K562 (cell line): ENCODE measurements around the gene SYTL5. TPM values are rescaled to one million over a fixed set of nuclear protein-coding genes. Genes with fewer than 3 reads are reported as not detected.

Experiments used
- ATAC-seq: fragments of 200-7000 bp; cut with Tn5 transposase; 3 replicates; pipeline ENCODE4 v1.9.1; 2020; ENCODE audit warnings: moderate library complexity
- BruUV-seq: library from RNA; stranded (reverse); fragments of 400-500 nt; replicated peaks from 2 replicates; lab custom pipeline; 2021; lab: Mats Ljungman, UMichigan
- CTCF ChIA-PET: fragments of 300-600 bp; formaldehyde crosslinking; extraction: SDS; loops from one replicate; lab custom pipeline; 2021; ENCODE audit warnings: low intra/inter-chr PET ratio; lab: Yijun Ruan, JAX
- POLR2A ChIA-PET: fragments of 300-600, 350-650 bp; sonication (Branson Sonifier 250); formaldehyde crosslinking; extraction: SDS; loops from one replicate; lab custom pipeline; 2021; ENCODE audit warnings: antibody characterized with exemption, inconsistent platforms; lab: Yijun Ruan, JAX
- DNase-seq, 4 experiments: peaks; one replicate each; pipeline versions ENCODE4 v3.0.0 to v3.0.0-alpha.2; 2011 to 2018; ENCODE audit warnings: low spot score in 3 of 4, mixed read lengths in 3 of 4; ENCODE audit errors: extremely low read depth in 1 of 4
- FAIRE-seq: peaks from 2 replicates; lab custom pipeline; 2011; peaks lifted over from hg19 to GRCh38; lab: Jason Lieb, UNC
- H2AFZ ChIP-seq: 2 replicates; pipeline ENCODE4 v1.6.0; 2011; ENCODE audit warnings: low read depth, low read length, control low read depth, inconsistent platforms
- H3K27ac ChIP-seq: fragments of 200-600 bp; 3 replicates; pipeline ENCODE4 v1.8.0; 2011; ENCODE audit warnings: low read depth, mild to moderate bottlenecking, control low read depth, inconsistent platforms, low read length, moderate library complexity, mixed read lengths; ENCODE audit errors: extremely low read depth
- H3K27me3 ChIP-seq, 2 experiments: fragments of 300-600 bp in 1 of 2; 2 replicates in 1 of 2; 3 replicates in 1 of 2; pipeline versions ENCODE4 v1.6.0 to v1.8.0; 2011; ENCODE audit warnings: inconsistent platforms in 2 of 2, low read length in 2 of 2, mild to moderate bottlenecking in 1 of 2, mixed read lengths in 1 of 2, moderate library complexity in 1 of 2; ENCODE audit not compliant: control insufficient read depth in 2 of 2, insufficient read depth in 2 of 2
- H3K36me3 ChIP-seq: fragments of 300-600 bp; 3 replicates; pipeline ENCODE4 v1.8.0; 2011; ENCODE audit warnings: mild to moderate bottlenecking, low read length, inconsistent platforms; ENCODE audit not compliant: control insufficient read depth, insufficient read depth
- H3K4me1 ChIP-seq, 2 experiments: fragments of 200-600 bp in 1 of 2; replicated peaks in 1 of 2; 2 replicates in 1 of 2; 3 replicates in 1 of 2; pipeline versions ENCODE4 v1.5.1 to v1.8.0; 2011; ENCODE audit warnings: inconsistent platforms in 2 of 2, low read length in 2 of 2, mild to moderate bottlenecking in 1 of 2, mixed read lengths in 1 of 2, moderate library complexity in 1 of 2; ENCODE audit not compliant: control insufficient read depth in 2 of 2, insufficient read depth in 2 of 2
- H3K4me2 ChIP-seq: 2 replicates; pipeline ENCODE4 v1.6.1; 2011; ENCODE audit warnings: low read length, control low read depth, inconsistent platforms, mixed read lengths; ENCODE audit not compliant: insufficient read depth
- H3K4me3 ChIP-seq: fragments of 200-600 bp; sonication (generic), shearing (Covaris generic); 2 replicates; pipeline ENCODE4 v1.5.1; 2016; ENCODE audit warnings: control low read depth, inconsistent platforms
- H3K79me2 ChIP-seq: fragments of 200-600 bp; 3 replicates; pipeline ENCODE4 v1.8.0; 2011; ENCODE audit warnings: low read length, inconsistent platforms; ENCODE audit not compliant: control insufficient read depth, insufficient read depth
- H3K9ac ChIP-seq, 2 experiments: 2 replicates each; pipeline versions ENCODE4 v1.6.0 to v1.6.1; 2011; ENCODE audit warnings: low read depth in 2 of 2, low read length in 2 of 2, control low read depth in 1 of 2, inconsistent platforms in 1 of 2, mild to moderate bottlenecking in 1 of 2, mixed read lengths in 1 of 2; ENCODE audit not compliant: insufficient read depth in 1 of 2
- H3K9me1 ChIP-seq: one replicate; pipeline ENCODE4 v1.6.0; 2011; ENCODE audit warnings: inconsistent platforms, mild to moderate bottlenecking, low read length, moderate library complexity; ENCODE audit not compliant: control insufficient read depth, insufficient read depth
- H3K9me3 ChIP-seq: replicated peaks from 2 replicates; pipeline ENCODE4 v1.5.1; 2011; ENCODE audit warnings: low read depth, low read length, inconsistent platforms; ENCODE audit not compliant: control insufficient read depth, insufficient read depth
- H4K20me1 ChIP-seq: replicated peaks from 2 replicates; pipeline ENCODE4 v1.6.1; 2011; ENCODE audit warnings: low read length, inconsistent platforms, mixed read lengths; ENCODE audit not compliant: control insufficient read depth, insufficient read depth
- CAMTA2 ChIP-seq: fragments of 250-450 bp; sonication (Bioruptor Pico); conservative IDR thresholded peaks from 2 replicates; pipeline ENCODE4 v1.5.1; 2022
- CBFA2T2 ChIP-seq: fragments of 450-650 bp; conservative IDR thresholded peaks from 2 replicates; pipeline ENCODE4 v1.6.1; 2017; ENCODE audit warnings: mild to moderate bottlenecking
- CBFA2T3 ChIP-seq: fragments of 450-650 bp; IDR thresholded peaks from 2 replicates; pipeline ENCODE4 v1.6.1; 2017
- CHD2 ChIP-seq: IDR thresholded peaks from 2 replicates; pipeline ENCODE4 v1.6.1; 2011; ENCODE audit warnings: low read depth, low read length
- IRF2 ChIP-seq: sonication (generic); formaldehyde crosslinking; IDR thresholded peaks from 2 replicates; pipeline ENCODE4 v1.8.1; 2022; ENCODE audit warnings: mild to moderate bottlenecking, missing genetic modification reagents
- MXI1 ChIP-seq: IDR thresholded peaks from 2 replicates; pipeline ENCODE4 v1.6.1; 2011; ENCODE audit warnings: low read depth, mild to moderate bottlenecking, improper control_type of control experiment, low read length
- MYNN ChIP-seq, 2 experiments: sonication (generic); formaldehyde crosslinking in 1 of 2; IDR thresholded peaks; 2 replicates each; pipeline versions ENCODE4 v1.5.0 to v1.6.1; 2016 to 2020; ENCODE audit warnings: antibody characterized with exemption in 1 of 2, missing genetic modification reagents in 1 of 2
- PHTF2 ChIP-seq: fragments of 250-450 bp; sonication (Bioruptor Pico); IDR thresholded peaks from 2 replicates; pipeline ENCODE4 v1.5.0; 2021; ENCODE audit warnings: mild to moderate bottlenecking
- RBBP5 ChIP-seq: fragments of 200-600 bp; sonication (generic); IDR thresholded peaks from 2 replicates; pipeline ENCODE4 v1.6.1; 2012; ENCODE audit warnings: borderline replicate concordance, mild to moderate bottlenecking, low read length, control low read depth, inconsistent platforms; ENCODE audit not compliant: insufficient read depth, poor library complexity, severe bottlenecking
- RUNX1 ChIP-seq: sonication (generic); IDR thresholded peaks from 2 replicates; pipeline ENCODE4 v1.6.1; 2016; ENCODE audit warnings: antibody characterized with exemption, low read depth
- SP2 ChIP-seq: IDR thresholded peaks from 2 replicates; pipeline ENCODE4 v1.6.1; 2011; ENCODE audit warnings: mild to moderate bottlenecking, low read depth, low read length, moderate library complexity; ENCODE audit not compliant: poor library complexity, severe bottlenecking; ENCODE audit errors: extremely low read depth
- TAF1 ChIP-seq: IDR thresholded peaks from 2 replicates; pipeline ENCODE4 v1.6.1; 2011; ENCODE audit warnings: mild to moderate bottlenecking, low read length, moderate library complexity; ENCODE audit not compliant: insufficient read depth, control insufficient read depth, severe bottlenecking; ENCODE audit errors: extremely low read depth
- ZNF253 ChIP-seq: fragments of 250-450 bp; sonication (Bioruptor Pico); conservative IDR thresholded peaks from 2 replicates; pipeline ENCODE4 v1.6.1; 2021; ENCODE audit warnings: mild to moderate bottlenecking
- ZNF3 ChIP-seq: fragments of 250-450 bp; sonication (Bioruptor Pico); IDR thresholded peaks from 2 replicates; pipeline ENCODE4 v1.5.0; 2021; ENCODE audit warnings: mild to moderate bottlenecking, moderate library complexity
- WGBS: fragments of 100-300 bp; shearing (Covaris generic); methylation state at CpG from one replicate; pipeline ENCODE4 v1.1.6; 2016; ENCODE audit warnings: low coverage, mixed read lengths; ENCODE audit not compliant: insufficient coverage; ENCODE audit errors: missing lambda C conversion rate; 5-methylcytosine and 5-hydroxymethylcytosine counted together
- in situ Hi-C: fragments of 300-500 bp; cut with MboI; formaldehyde crosslinking; loops from 4 replicates; pipeline ENCODE4 v1.15.0; 2018; ENCODE audit warnings: inconsistent platforms, mixed read lengths
- intact Hi-C: fragments of 100-400 bp; cut with micrococcal nuclease; formaldehyde crosslinking; loops from 2 replicates; pipeline ENCODE4 v1.14.2; 2022
- polyA plus RNA-seq, 8 experiments: library from polyadenylated mRNA; depleted of rRNA in 4 of 8; stranded (reverse) in 5 of 8; unstranded in 3 of 8; fragments of >200 nt; fragmentation: Nextera tagmentation in 2 of 8; fragmentation: Illumina TruSeq in 1 of 8; extraction: Ambion mirVana in 2 of 8; extraction: Trizol in 1 of 8; gene quantifications; 2 replicates each; pipeline versions ENCODE4 v1.2.1 to v1.2.3, GENCODE V29; 2011 to 2014; ENCODE audit warnings: inconsistent platforms in 1 of 8, missing spikeins in 1 of 8
- total RNA-seq, 7 experiments: library from RNA; depleted of rRNA in 6 of 7; stranded (reverse); fragments of >200 nt in 6 of 7; fragmentation: Illumina TruSeq in 2 of 7; extraction: Trizol in 2 of 7; gene quantifications; 2 replicates each; pipeline versions ENCODE4 v1.2.1 to v1.2.3, GENCODE V29; 2011 to 2021; ENCODE audit warnings: low replicate concordance in 1 of 7
- TF ChIP-seq, protein P1 (sequence below): fragments of 250-450 bp; sonication (Bioruptor Pico); IDR thresholded peaks from 2 replicates; pipeline ENCODE4 v1.5.0; 2022; ENCODE audit warnings: mild to moderate bottlenecking
- TF ChIP-seq, protein P2 (sequence below): fragments of 200-800 bp; sonication (Bioruptor generic); IDR thresholded peaks from 2 replicates; pipeline ENCODE4 v1.6.1; 2017; ENCODE audit warnings: missing genetic modification characterization, missing compliant biosample characterization
- TF ChIP-seq, protein P3 (sequence below): fragments of 250-450 bp; sonication (Bioruptor Pico); IDR thresholded peaks from 2 replicates; pipeline ENCODE4 v1.9.0; 2021; ENCODE audit warnings: mild to moderate bottlenecking, inconsistent platforms

The SYTL5 gene
- total and polyA plus RNA-seq, 9 of the 15 experiments (the other 6 are each of a cell fraction or from before 2014, with no cell fraction given): 0.01 to 0.25 (median 0.09) TPM

DNA sequence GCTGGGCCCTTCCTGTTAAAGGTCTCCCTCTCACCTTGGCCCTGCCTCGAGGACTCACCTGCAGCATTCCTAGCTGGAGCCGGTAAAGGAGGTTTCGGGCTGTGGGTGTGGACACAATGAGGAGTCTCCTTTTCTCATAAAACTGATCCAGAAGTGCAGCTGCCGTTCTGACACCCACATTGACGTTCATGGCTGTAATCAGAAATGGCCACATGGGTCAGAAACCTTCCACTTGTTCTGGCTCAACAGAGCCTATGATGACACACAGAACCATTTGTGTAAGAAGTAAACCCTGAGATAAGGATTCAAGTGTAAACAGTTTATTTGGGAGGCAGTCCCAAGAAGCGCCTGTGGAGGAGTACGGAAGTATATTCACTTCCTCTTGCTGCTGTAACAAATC, 150.5 kb downstream of the SYTL5 start:
- no peaks in the 10 kb centered on the region for H3K9me1 ChIP-seq
- FAIRE-seq: no peak
- ATAC-seq: peak; percentile 61; the same call in 2 of the 3 replicates
- no peaks in the 10 kb centered on the region for H3K79me2 ChIP-seq
- peak overlapping the region; percentile 33 for H3K4me2 ChIP-seq
- CTCF ChIA-PET: no interaction called here
- POLR2A ChIA-PET: no interaction called here
- peak in 2 of 4 experiments; percentile 8 to 12 for DNase-seq
- BruUV-seq: no TSS peak
- H3K4me1 ChIP-seq: no peaks in the 10 kb centered on the region
- no peaks in the 10 kb centered on the region for H3K36me3 ChIP-seq
- H2AFZ ChIP-seq: peak overlapping the region; percentile 71
- in situ Hi-C loops: loop anchor here (25.0 kb wide), 2 partner anchors 420 to 645 kb away; no protein-coding TSS in a partner anchor
- no peaks in the 10 kb centered on the region for H3K9me3 ChIP-seq
- WGBS: 8% methylated on average over 7 of the region's 7 CpGs
- no peak overlapping the region for H3K4me3 ChIP-seq
- no peaks in the 10 kb centered on the region; a peak in 1 of 5 replicates for H3K27me3 ChIP-seq
- H3K9ac ChIP-seq: no peak overlapping the region
- peak overlapping the region; percentile 45; the same call in 2 of the 3 replicates for H3K27ac ChIP-seq
- no peaks in the 10 kb centered on the region for H4K20me1 ChIP-seq
- intact Hi-C loops: no loop called here
- no peak for TF ChIP-seq TAF1
- TF ChIP-seq IRF2 (CRISPR knock-in tag): no peak
- no peak for TF ChIP-seq SP2
- TF ChIP-seq MXI1: no peak
- TF ChIP-seq CBFA2T2: peak; percentile 47
- TF ChIP-seq, protein P1, sequence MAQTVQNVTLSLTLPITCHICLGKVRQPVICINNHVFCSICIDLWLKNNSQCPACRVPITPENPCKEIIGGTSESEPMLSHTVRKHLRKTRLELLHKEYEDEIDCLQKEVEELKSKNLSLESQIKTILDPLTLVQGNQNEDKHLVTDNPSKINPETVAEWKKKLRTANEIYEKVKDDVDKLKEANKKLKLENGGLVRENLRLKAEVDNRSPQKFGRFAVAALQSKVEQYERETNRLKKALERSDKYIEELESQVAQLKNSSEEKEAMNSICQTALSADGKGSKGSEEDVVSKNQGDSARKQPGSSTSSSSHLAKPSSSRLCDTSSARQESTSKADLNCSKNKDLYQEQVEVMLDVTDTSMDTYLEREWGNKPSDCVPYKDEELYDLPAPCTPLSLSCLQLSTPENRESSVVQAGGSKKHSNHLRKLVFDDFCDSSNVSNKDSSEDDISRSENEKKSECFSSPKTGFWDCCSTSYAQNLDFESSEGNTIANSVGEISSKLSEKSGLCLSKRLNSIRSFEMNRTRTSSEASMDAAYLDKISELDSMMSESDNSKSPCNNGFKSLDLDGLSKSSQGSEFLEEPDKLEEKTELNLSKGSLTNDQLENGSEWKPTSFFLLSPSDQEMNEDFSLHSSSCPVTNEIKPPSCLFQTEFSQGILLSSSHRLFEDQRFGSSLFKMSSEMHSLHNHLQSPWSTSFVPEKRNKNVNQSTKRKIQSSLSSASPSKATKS (CRISPR knock-in tag): no peak
- no peak for TF ChIP-seq CHD2
- TF ChIP-seq RBBP5: no peak
- TF ChIP-seq CBFA2T3: peak; percentile 66
- TF ChIP-seq CAMTA2 (CRISPR knock-in tag): no peak
- TF ChIP-seq, protein P2, sequence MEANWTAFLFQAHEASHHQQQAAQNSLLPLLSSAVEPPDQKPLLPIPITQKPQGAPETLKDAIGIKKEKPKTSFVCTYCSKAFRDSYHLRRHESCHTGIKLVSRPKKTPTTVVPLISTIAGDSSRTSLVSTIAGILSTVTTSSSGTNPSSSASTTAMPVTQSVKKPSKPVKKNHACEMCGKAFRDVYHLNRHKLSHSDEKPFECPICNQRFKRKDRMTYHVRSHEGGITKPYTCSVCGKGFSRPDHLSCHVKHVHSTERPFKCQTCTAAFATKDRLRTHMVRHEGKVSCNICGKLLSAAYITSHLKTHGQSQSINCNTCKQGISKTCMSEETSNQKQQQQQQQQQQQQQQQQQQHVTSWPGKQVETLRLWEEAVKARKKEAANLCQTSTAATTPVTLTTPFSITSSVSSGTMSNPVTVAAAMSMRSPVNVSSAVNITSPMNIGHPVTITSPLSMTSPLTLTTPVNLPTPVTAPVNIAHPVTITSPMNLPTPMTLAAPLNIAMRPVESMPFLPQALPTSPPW (CRISPR knock-in tag): no peak
- TF ChIP-seq, protein P3, sequence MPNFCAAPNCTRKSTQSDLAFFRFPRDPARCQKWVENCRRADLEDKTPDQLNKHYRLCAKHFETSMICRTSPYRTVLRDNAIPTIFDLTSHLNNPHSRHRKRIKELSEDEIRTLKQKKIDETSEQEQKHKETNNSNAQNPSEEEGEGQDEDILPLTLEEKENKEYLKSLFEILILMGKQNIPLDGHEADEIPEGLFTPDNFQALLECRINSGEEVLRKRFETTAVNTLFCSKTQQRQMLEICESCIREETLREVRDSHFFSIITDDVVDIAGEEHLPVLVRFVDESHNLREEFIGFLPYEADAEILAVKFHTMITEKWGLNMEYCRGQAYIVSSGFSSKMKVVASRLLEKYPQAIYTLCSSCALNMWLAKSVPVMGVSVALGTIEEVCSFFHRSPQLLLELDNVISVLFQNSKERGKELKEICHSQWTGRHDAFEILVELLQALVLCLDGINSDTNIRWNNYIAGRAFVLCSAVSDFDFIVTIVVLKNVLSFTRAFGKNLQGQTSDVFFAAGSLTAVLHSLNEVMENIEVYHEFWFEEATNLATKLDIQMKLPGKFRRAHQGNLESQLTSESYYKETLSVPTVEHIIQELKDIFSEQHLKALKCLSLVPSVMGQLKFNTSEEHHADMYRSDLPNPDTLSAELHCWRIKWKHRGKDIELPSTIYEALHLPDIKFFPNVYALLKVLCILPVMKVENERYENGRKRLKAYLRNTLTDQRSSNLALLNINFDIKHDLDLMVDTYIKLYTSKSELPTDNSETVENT (CRISPR knock-in tag): no peak
- TF ChIP-seq RUNX1: no peak
- TF ChIP-seq PHTF2: no peak
- no peak for TF ChIP-seq ZNF253
- TF ChIP-seq MYNN (IDR thresholded peaks at IDR 0.05): no peak
- TF ChIP-seq MYNN (CRISPR knock-in tag; IDR thresholded peaks at IDR 0.05): no peak
- TF ChIP-seq ZNF3 (CRISPR knock-in tag): no peak
